Stimulated activated CD4-positive, alpha-beta T cell treated with anti-CD3 and anti-CD28 coated beads, Interleukin-1b, Interleukin-23, amount 100 ng/mL, for 1 hour (primary cell): ENCODE measurements around the gene DLX6.
A peak's percentile ranks its signal among the peaks of the same experiment; 100 is the strongest.
"Not testable (repeated sequence)": the region's sequence is repeated elsewhere in the genome, so short reads cannot be mapped to it uniquely, and the experiment has no call there.

Experiments used
- DNase-seq, 2 donors: peaks; one replicate each; pipeline ENCODE4 v3.0.0-alpha.2; 2020; ENCODE audit warnings: low read depth in 2 of 2

Gene DLX6

DNA sequence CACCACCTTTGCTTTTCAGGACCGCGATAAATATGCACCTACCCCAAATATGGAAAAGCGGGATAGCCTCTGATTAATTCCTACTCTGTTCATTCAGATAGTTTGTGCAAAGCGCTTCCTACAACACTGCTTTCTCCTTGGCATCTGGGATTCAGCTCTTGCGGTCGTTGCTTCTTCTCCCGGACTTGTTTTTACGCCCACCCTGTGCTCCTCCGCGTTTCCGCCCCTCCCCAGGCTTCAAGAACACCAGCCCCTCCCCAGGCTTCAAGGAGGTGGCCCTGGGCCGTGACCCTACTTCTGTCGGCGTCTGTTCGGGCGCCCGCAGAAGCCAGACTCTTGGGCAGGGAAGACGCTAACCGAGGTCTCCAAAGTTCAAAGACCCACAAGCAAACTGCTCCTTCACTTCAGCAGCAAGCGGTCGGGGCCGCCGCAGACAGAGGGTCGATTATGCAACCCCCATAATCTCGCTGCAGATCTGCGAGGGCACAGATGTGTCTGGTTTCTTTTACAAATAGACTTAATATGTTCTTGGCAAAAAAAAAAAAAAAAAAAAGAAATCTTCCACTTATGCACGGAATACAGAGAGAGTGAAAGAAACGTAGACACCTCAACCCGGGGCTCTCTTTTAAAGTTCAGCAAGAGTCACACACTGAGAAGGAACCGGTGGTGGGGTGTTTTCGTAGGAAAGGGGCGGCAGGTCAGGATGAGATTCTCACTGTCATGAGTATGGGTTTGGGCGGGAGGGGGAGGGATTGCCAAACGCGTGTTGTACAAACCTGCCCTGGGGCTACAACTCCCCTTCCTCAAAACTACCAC, 17.3 kb downstream of the DLX6 start:
- no peak for DNase-seq

- DNase-seq, result no peak
These were observed 19.1 kb downstream of the DLX6 start, which contains the start of gene DLX5 for GRCh38 chr7:97024209-97025129. Gene DLX5 (minus strand): TSS chr7:97024831. CDS start chr7:97024623, 208 bp downstream.

- no peak for DNase-seq
These were observed 19.8 kb downstream of the DLX6 start for GRCh38 chr7:97025130-97025499.

DNA sequence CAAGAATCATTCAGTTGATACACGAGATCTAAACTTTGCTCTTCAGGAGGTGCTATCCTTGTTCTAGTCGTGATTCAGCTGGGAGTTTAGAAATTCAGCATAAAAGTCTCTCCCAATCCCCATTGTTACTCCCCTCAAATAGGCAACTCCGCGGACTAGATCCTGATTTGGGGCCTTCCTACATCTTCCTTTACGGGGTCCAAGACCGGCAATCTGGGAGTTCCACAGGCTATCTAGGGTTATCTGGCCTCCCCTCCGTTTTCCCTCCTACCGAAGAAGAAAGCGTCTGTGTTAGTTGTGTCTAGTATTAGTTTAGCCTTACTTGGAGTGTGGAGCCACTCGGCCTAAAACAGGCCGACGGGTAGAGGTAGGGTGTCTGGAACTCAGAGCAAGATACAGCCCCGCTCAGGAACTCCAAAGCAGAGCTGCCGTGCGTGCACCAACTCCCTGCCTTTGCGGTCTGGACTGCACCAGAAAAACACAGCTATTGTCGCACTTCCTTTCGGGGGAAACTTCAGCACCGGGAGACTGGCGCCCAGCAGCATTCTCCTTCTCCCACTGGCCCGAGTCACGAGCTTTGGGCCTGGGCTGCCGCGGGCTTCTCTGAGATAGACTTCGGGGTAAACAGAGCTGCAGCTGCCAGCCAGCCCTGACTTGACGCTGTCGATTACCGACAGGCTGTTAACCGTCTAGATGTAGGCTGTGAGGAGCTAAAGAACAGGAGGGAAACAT, 20.8 kb downstream of the DLX6 start:
- DNase-seq, result no peak

DNA sequence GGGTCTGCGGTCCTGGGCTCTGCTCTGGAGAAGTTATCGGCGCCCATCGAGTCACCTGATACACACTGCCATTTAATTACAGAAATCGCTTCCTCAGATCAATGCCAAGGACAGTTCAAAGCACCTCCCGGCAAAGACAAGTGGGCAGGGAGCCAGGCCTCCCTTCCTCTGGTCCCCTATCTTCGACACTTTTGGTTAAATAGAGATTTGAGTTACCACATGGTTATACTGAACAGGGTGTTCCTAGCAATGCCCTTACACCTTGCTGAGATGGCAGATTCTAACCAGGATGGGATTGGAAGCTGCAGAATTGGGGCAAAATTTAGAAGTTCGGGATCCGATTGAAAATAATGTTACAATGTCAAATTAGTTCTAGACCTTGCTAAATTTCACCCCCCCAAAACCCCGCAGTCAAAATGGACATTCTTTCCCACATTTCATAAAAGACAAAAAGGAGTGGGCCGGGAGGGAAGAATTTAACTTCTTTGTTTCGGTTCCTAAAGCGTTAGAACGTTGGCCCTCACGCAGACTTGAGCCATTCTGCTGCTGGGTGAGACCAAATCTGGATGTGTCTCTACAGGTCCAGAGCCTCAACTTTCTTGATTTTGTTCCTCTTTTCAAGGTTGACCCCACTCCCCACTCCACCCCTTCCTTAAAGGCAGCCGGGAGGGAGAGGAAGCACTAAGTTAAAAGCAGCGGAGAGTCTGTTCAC, 21.5 kb downstream of the DLX6 start:
- DNase-seq, result no peak

- DNase-seq, result peak in 1 of 2 donors; percentile 46
These were observed 22.3 kb downstream of the DLX6 start for GRCh38 chr7:97027427-97028234.

DNA sequence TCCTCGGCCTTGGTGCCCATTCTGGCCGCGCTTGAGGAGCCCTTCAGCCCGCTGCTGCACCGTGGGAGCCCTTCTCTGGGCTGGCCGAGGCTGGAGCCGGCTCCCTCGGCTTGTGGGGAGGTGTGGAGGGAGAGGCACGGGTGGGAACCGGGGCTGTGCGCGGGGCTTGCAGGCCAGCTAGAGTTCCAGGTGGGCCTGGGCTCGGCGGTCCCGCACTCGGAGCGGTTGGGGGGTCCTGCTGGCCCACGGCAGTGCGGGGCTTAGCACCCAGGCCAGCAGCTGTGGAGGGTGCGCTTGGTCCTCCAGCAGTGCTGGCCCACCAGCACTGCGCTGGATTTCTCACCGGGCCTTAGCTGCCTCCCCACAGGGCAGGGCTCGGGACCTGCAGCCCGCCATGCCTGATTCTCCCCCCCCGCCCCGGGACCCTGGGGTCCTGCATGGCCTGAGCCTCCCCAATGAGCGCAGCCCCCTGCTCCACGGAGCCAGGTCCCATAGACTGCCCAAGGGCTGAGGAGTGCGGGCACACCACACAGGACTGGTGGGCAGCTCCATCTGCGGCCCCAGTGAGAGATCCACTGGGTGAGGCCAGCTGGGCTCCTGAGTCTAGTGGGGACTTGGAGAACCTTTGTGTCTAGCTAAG, 29.0 kb downstream of the DLX6 start:
- not testable (repeated sequence) for DNase-seq

DNA sequence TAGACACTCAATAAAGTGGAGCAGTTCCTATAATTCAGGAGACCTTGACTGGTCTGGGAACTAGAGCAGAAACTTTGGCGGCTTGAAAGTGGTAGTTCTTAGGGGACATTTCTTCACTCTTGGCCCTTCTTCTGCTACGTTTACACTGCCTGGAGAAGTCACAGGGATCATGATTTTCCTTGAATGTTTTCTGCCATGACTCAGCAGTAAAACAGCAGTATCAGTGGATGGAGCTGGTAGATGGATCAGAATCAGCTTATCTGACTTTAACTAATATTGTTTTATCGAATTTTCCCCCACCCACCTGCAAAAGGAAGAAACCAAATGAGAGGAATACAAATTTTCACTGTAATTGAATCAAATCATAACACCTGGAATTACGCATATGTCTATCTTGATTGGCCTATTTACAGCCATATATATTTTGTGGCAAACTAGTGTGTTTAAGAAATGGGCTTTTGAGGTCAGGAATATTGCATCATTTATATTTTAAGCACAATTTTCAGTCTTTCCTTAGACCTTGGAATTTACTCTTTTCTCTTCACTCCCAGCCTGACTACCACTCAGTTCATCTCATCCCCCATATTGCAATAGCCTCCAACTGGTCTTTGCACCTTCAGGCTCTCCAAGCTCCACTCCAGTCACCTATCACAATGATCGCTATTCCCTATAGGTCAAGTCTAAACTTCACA, 34.2 kb downstream of the DLX6 start:
- no peak for DNase-seq

DNA sequence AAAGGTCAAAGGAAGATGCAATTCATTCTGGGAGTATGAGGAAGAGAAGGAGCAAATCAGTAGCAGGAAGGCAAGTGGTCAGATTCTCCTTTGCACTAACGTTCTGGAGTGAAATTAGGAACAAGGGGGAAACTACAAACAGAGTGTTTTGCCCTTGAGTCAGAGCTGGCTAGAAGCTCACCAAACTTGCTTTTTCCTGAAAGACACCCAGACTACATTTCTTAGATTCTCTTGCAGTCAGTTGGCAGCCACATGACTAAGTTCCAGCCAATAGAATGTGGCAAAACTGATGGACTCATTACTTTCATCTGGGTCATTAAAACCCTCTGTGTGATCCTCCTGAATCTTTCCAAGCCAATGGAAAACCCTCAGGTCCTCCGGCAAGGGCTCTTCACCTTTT, 37.9 kb downstream of the DLX6 start:
- no peak for DNase-seq
